Adrenal gland (tissue), 5 donors: ENCODE measurements around the gene CPED1.

Experiments used
- POLR2A ChIP-seq, 2 donors: fragments of 450-650 bp; IDR thresholded peaks; one replicate each; pipeline ENCODE4 v1.6.1; 2017; ENCODE audit warnings: antibody characterized with exemption in 2 of 2, mild to moderate bottlenecking in 2 of 2, moderate library complexity in 1 of 2
- TF ChIP-seq, protein P1 (sequence below), 6 experiments: fragments of 450-650 bp in 4 of 6; fragments of 200-600 bp in 2 of 6; sonication (generic) in 1 of 6; IDR thresholded peaks; 1 replicate in 5 of 6; 2 replicates in 1 of 6; pipeline versions ENCODE4 v1.5.1 to v1.8.0; 2016 to 2021; ENCODE audit warnings: antibody characterized with exemption in 6 of 6, mild to moderate bottlenecking in 2 of 6, moderate library complexity in 1 of 6
- donor health status: DM: no; HTN: no; CAD: no.

DNA sequence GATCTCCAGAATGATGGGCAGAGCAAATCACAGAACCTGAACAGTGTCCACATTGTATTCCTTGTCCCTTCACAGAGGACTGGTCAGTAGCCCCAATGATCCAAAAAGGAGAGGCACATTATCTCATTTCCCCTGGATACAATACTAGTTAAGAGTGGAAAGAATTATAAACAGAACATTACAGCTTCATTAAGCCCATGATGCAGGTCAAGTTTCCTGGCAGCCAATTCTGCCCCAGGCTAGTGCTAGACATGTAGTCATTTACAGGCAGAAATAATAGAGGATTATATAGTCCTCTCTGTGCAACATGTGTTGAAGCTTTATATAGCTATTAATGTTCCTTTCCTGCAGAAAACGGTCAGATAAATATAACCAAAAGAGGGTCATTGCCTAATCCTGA lies 216.0 kb downstream of the CPED1 start:
- TF ChIP-seq, protein P1, sequence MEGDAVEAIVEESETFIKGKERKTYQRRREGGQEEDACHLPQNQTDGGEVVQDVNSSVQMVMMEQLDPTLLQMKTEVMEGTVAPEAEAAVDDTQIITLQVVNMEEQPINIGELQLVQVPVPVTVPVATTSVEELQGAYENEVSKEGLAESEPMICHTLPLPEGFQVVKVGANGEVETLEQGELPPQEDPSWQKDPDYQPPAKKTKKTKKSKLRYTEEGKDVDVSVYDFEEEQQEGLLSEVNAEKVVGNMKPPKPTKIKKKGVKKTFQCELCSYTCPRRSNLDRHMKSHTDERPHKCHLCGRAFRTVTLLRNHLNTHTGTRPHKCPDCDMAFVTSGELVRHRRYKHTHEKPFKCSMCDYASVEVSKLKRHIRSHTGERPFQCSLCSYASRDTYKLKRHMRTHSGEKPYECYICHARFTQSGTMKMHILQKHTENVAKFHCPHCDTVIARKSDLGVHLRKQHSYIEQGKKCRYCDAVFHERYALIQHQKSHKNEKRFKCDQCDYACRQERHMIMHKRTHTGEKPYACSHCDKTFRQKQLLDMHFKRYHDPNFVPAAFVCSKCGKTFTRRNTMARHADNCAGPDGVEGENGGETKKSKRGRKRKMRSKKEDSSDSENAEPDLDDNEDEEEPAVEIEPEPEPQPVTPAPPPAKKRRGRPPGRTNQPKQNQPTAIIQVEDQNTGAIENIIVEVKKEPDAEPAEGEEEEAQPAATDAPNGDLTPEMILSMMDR (IDR thresholded peaks at IDR 0.05): no peak
- no peak for TF ChIP-seq POLR2A (IDR thresholded peaks at IDR 0.05)
